NCI-H2196 treated with DMSO at 0.1 percent for 48 hours (cell line): ENCODE data around the gene HSPA4.

Experiments used
- DNase-seq: peaks from one replicate; lab custom pipeline; 2025; ENCODE audit not compliant: unreplicated experiment; lab: John Stamatoyannopoulos, UW

The HSPA4 gene

DNA sequence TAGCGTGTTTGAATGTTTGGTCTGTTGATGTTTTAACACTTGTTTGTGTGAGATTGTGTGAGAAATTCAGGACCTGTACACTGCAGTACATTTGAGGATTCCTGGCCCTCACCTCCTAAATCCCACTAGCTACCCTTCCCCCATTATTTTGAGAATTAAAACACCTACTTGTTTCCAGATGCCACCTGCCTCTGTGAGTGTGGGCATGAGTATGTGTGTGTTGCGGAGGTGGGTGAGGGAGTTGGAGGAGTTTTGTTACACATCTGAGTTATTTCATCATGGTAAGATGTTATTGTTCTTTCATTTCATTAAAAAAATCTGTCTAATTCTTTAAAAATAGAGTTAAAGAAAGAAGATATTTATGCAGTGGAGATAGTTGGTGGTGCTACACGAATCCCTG is 36.3 kb downstream of the HSPA4 start:
- no peak for DNase-seq

DNA sequence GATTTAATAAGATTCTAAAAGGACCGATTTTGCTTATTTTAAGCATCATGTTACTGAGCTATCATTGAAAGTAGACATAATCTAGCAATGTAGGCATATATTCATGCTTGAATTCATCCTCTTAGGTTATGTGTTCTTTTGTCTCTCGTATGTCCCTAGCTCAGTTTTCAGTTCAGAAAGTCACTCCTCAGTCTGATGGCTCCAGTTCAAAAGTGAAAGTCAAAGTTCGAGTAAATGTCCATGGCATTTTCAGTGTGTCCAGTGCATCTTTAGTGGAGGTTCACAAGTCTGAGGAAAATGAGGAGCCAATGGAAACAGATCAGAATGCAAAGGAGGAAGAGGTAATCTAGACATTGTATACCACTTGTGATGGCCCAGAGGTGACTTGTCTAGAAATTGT is 39.2 kb downstream of the HSPA4 start:
- DNase-seq: no peak

DNA sequence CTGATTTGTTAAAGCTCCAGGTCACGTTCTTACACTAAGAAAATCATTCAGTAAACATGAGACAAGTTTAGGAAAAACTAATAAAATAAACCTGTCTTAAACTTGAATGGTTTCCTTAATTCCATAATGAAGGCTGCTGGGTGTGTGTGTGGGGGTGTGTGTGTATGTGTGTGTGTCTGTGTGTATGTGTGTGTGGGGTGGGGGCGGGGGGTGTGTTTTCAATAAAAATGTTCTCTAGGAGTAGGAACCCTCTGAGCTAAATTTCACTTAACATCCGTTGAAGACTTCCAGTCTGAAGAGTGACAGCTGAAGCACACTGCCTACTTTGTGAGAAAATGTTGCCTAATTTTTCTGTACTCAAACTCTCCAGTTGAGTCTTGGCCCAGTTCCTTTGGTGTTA is 54.5 kb downstream of the HSPA4 start:
- no peak for DNase-seq

DNA sequence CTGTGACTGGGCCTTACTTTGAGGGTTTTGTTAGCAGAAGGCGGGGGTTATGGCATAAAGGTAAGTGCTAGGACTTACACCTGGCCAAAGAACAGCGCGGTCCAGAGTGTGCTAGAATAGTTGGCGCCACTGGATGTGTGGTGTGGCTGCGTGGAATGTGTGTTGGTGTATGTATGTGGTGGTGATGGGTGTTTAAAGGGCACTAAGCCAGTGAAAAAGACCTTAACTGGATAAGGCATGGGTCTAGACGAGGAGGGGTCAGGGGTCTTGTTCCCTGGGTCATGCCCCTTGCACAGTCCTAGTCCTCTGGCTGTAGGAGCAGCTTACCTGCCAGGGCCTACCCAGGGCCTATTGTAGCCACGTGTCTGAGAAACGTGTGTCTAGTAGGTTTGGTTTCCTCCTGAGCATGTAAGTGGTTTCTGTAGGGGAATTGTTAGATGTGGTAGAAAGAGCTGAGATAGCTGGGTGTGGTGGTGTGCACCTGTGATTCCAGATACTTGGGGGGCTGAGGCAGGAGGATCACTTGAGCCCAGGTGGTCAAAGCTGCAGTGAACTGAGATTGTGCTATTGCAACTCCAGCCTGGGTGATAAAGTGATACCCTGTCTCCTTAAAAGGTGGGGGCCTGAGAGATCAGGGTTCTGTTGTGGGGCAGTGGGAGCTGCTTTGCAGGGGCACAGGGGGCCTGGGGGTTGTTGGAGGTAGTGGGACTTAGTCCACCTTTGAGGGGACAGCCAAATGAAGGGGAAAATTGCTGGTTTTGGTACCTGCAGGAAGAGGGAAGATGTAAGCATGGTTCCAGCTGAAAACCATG is 55.2 kb downstream of the HSPA4 start:
- no peak for DNase-seq

DNA sequence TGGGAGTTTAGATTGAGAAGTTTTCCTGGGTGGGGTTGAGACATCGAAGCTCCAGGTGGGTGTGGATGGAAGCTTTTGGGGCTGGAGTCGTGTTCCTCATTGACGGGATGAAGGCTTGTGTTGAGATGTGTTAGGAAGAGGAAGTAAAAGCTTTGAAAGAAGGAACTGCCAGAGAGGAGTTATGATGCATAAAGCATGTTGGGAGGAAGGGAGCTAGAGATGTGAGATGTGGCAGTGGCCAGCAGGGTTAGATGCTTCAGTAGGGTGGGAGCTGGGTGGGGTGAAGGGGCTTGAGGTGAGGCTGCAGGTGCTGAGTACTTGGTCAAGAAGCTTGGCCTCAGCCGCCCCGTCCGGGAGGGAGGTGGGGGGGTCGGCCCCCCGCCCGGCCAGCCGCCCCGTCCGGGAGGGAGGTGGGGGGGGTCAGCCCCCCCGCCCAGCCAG is 56.7 kb downstream of the HSPA4 start:
- no peak for DNase-seq

DNA sequence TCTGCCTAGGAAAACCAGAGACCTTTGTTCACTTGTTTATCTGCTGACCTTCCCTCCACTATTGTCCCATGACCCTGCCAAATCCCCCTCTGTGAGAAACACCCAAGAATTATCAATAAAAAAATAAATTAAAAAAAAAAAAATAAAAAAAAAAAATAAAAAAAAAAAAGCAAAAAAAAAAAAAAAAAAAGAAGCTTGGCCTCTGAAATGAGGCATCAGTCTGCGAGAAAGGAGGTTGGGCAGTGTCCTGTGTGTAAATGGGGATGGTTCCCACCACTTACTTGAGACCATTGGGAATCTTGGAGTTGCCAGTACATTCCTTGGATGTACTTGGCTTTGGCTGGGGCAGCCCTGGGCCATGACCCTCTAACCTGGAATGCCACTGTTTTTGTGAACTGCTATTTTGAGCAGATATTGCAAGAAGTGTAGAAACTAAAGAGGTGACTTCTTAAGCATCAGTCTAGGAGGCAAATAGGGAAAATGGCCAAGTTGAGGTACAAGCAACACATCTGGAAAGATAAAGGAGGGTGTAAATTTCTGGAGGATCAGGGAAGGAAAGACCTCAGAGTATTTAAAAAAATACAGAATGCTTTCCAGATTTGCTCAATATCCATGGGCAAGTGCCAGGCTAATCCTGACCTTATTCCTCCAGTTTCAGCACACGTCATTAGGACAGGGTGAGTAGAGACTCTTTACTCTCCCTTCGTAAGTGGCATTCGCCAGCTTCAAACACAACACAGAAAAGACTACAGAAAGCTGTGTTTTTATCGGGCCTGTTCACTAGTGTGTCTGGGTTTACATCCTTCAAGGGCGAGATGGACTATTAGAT is 58.1 kb downstream of the HSPA4 start:
- DNase-seq: no peak

DNA sequence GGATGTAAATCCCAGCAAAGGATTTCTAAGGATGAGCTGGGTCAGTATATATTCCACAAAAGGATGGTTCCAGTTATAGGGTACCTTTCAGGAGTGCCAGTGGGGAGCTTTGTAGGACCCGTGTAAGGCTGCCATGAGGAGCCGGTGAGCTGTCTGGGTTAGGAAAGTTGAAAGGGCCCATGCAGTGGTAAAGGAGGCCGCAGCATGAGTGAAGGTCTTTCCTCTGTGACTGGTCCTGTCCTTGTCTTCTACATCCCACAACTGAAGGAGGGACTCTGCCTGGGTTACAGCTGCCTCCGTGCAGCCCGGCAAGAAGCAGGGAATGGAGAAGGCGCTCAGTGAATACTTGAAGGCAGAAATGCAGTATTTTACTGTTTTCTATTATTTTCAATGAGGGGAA is 58.9 kb downstream of the HSPA4 start:
- DNase-seq: no peak

DNA sequence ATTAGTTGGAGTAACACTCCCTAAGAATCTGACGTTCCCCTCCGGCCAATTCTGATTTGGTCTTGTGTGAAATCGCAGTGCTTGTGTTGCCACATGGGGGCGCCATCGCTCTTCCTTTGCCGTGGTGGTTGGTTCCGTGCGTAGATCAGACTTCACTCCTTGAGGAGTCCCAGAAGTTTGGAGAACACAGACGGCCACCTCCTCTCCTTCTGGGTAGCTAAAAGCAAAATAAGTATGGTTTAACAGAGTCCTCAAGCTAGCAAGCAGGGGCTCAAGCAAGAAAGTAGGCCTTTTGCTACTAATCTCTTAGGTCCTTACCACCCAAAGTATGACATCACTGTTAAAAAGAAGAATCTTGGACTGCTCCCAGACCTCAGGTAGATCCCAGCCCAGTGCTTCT is 59.5 kb downstream of the HSPA4 start:
- peak; percentile 51 for DNase-seq

DNA sequence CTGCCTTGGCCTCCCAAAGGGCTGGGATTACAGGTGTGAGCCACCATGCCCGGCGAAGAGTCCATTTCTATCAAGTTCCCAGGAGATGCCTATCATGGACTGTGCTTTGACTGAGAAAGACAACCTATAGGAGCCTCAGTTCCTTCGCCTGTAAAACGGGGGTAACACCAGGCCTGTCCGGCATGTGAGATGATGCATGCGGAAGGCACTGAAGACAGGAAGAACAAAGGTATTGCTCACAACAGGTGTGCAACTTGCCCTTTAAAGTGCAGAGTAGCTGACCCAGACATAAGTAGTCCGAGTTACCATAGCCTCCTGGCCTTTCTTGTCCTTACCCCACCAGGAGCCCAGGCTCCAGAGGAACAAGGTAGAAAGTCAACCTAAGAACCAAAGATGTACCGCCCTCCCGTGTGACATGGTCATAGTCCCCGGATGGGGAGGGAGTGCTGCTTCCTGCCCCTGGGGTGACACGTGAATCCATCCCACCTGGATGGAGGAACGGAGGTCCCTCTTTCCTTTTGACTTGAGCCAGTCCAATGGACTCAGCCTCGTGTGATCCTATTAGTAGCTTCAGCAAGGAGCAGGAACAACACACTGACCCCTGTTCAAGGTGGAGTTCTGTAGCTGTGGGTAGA is 60.3 kb downstream of the HSPA4 start:
- DNase-seq: no peak

DNA sequence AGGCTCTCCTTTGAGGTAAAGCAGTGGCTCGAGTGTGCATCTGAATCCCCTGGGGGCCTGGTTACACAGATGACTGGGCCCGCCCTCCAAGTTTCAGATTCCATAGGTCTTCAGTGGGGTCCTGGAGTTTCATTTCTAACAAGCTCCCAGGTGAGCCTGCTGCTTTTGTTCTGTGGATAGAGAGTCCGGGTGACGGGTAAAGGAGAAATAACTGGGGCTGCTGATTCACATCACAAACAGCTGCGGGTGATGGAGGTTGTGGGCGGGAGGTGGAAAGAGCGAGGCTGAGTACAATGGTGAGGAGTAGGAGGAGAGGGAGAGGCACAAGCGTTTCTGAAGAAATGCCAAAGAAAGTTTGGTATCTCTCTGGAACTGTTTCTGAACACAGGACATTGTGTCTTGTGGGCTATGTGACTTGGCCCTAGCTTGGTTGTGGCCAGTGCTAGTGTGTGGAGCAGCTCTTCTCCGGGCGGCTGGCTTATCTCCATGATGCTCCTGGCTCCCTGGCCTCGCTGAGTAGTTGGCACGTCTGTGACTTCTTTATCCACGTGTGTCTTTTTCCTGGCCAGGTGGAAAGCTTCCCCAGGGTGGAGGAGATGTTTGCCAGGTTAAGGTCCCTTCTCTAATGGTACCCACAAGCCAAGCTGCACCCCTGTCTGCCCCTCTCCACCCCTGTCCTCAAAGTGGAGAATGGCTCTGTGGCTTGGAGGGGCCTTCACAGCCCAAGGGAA is 61.7 kb downstream of the HSPA4 start:
- no peak for DNase-seq

DNA sequence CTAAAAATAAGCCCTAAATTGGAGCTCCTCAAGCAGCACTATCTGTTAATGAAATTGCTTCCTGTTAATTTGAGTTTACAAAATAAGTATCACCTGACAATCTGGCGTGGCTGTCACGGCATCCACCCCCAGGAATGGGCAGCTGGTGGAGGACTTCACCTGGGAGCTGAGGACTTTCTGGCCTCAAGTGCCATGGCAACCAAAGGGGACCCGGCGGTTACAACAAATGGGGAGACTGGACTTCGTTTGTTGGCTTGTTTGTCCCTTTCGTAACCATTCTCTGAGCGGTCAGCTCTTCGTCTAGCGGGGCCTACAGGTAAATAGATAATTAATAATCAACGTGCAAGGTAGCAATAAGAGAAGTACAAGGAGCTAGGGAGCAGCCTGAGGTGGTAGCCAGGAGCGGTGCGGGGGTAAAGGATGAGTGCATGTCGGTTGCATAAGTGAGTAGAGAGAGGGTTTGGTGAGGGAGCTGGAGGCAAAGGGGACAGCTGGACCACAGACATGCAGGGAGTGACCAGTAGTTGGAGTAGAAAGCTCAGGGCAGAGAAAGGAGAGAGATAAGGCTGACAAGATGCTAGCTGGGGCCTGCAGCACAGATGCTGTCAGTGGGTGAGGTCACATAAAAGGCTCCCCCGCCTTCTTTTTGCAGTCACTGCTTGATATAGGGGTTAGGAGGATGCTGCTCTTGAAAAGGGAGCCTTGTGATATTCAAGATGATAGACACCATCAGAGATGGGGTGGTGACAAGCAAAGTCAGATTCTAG is 62.5 kb downstream of the HSPA4 start:
- DNase-seq: no peak

DNA sequence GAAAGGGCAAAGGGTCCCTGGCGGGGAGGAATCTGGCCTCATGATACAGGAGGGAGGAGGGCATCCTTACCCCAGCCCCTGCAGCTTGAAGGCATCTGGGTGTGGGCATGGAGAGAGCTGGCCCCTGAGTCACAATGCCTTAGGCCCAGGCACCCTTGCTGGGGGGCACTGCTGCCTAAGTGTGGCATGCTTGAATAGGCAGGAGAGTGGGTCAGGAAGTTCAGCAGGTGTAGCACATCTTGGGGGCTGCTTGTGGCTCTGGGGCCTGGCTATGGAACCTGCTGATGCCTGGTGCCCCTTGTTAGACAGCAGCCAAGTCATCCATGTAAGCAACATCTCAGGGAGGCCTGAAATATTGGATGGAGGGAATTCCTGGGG is 63.1 kb downstream of the HSPA4 start:
- no peak for DNase-seq

DNA sequence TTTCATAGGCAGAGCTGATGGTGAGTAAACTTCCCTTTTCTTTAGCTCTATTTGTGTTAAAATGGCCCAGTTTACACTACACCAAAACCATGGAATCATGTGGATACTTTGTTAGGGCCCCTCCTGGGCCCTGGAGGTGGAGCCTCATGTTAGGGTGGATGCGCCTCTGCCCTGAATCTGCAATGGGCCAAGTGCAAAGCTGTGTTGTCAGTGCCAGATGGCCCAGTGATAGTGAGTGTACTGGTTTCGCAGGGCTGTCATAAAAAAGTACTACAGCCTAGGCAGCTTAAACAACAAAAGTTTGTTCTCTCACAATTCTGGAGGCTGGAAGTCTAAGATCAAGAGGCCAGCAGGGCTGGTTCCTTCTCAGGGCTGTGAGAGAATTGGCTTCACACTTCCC is 64.8 kb downstream of the HSPA4 start:
- DNase-seq: no peak

DNA sequence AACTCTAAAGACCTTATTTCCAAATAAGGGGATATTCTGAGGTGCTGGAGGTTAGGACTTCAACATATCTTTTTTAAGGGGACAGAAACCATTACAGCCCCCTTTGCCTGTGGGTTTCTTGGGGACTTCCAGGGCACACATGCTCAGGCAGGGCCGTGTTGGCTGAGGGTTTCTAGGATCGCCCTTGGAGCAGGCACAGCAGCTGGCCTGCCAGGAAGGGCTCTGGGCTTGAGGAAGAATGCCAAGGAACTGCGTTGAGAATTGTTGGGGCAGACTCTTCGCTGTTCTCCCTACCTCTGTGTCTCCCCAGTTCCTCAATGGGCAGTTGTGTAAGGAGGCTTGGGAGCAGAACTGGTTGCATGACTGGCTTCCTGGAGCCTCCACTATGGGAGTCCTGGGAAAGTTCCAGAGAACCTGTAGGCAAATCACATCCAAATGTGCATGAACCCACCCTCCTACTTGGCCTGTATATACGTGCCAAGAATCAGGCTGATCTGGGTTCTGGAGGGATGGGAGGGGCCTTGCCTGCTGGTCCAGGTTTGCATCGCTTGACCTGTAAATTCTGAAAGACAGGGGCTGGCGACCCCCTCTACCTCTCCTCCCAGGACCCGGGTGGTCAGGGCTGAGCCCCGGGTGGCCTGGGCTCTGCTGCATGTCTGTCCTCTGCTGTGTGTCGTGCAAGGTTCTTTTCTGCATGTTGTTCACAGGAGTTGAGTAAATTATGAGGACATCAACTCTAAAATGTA is 65.5 kb downstream of the HSPA4 start:
- no peak for DNase-seq

DNA sequence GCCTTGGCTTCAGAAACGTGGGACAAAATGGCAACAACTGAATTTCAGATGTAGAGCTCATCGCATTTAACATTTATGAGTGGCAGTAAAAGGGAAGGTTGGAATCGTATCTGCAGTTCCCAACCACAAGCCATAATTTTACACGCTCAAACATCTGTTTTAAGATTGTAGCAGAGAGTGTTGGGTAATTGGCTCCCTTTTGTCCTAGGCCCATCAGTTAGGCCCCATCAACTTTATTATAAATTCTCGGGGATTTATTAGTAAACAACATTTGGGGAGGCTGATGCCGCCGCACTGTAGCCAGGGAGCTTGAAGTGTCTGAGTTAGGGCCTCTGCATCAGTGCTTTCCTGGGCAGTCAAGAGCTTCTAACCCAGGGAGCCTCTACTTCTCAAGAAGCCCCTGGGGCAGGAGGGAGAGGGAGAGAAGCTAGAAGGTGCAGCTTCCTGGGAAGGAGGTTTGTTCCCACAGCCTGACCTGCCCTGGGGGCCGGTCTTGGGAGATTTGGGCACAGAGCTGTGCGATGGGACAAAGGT is 66.2 kb downstream of the HSPA4 start:
- DNase-seq: no peak

DNA sequence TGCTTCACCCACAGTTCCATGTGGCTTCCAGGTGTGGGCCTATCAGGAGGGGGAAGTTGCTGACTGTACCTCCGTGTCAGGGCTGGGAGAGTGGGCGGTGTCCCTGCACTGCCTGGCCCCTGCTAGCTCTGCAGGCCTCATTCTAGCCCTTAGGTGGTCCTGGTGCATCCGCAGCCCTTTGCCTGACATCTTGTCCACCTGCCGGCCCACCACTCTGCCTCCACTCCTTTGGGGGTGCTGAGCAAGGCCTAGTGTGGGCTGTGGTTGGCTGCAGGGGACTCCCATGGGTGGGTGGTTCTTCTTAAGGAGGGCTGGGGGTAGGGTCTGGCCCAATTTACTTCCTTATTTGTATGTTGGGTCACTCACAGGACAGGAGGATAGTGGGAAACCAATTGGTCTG is 66.9 kb downstream of the HSPA4 start:
- no peak for DNase-seq

DNA sequence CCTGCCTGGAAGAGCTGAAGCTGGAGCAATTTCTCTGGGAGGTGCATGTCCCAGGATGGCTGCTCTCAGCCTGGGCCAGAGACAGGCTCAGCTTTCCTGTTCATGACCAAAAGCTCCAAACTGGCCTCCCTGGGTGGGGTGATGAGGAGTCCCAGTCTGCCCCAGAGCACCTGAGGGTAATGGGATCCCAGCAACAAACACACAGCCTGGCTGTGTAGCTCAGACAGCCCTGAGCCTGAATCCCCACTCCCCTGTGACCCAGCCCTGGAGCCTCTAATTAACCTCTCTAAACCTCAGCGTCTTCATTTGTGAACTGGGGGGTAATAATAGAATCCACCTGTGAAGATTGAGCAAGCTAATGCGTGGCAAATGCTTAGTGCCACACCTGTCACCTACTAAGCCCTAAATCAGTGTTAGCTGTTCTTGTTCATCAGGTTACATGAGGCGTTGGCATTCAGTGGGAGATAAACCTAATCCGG is 67.5 kb downstream of the HSPA4 start:
- no peak for DNase-seq

DNA sequence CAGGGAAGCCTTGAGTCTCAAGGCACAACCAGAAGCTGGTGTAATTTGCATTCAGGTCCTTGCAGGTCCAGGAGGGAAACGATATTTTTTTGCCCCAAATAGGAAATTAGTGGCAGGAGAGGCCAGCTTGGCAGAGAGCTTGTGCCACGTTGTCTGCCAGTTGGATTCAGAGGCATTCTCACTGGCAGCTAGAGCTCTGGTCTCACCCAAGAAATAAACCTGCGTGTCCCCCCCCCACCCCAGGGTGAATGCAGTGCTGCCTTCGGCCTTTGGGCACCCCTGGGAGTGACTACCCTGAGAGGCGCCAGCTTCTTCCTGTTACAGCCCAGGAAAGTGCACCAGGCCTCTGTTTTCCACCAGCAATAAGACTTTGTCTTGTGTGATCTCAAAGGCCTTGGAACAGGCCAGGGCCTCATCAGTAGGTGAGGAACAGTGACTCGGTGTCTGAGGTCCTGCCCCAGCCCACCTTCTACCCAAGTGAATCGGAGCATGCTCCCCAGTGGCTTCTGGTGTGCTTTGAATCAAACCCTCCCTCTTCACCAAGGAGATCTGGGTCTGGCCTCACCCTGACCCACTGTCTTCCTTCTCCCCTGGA is 68.4 kb downstream of the HSPA4 start:
- DNase-seq: no peak

DNA sequence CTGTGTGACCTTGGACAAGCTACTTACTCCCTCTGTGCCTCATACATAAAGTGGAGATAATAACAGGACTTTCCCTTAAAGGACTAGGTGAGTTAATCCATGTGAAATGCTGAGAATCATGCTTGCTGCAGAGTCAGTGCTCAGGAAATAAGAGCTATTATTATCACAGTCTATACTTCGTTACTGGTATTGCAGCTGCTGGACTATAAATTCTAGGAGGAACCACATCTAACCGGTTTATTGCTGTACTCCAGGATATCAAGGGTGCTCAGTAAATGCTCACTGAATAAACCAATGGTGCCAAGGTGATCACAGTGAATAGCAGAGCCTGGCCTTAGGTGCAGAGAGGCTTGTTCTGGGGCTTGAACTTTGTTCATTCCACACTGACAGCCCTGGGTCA is 69.3 kb downstream of the HSPA4 start:
- no peak for DNase-seq
